Neural cell (in vitro differentiated cells): Measurements from ENCODE around the gene VIP. TPM values are rescaled to one million over a fixed set of nuclear protein-coding genes. Genes with fewer than 3 reads are reported as not detected.

Experiments
- H2AFZ ChIP-seq: fragments of 200-600, 300-800 bp; sonication (generic), shearing (Covaris generic); 2 replicates; pipeline ENCODE4 v1.6.0; 2014; ENCODE audit warnings: low read depth, mild to moderate bottlenecking, antibody characterized with exemption, low read length, moderate library complexity
- H3F3A ChIP-seq: fragments of 200-600 bp; shearing (Covaris generic); 2 replicates; pipeline ENCODE4 v1.6.1; 2016; ENCODE audit warnings: mild to moderate bottlenecking, moderate library complexity, mixed read lengths, antibody characterized with exemption, low read length; ENCODE audit not compliant: insufficient read depth, poor library complexity, severe bottlenecking
- H3K27ac ChIP-seq: fragments of 200-600, 300-800 bp; sonication (generic), shearing (Covaris generic); 2 replicates; pipeline ENCODE4 v1.5.1; 2014; ENCODE audit warnings: mild to moderate bottlenecking, low read length, moderate library complexity
- H3K27me3 ChIP-seq: fragments of 300-800, 200-600 bp; sonication (generic), shearing (Covaris generic); 2 replicates; pipeline ENCODE4 v1.6.0; 2014; ENCODE audit warnings: mild to moderate bottlenecking, low read depth, low read length, moderate library complexity; ENCODE audit not compliant: insufficient read depth
- H3K36me3 ChIP-seq: fragments of 300-800, 200-600 bp; sonication (generic), shearing (Covaris generic); 2 replicates; pipeline ENCODE4 v1.5.1; 2014; ENCODE audit warnings: mild to moderate bottlenecking, antibody characterized with exemption, low read length, moderate library complexity; ENCODE audit not compliant: insufficient read depth
- H3K4me2 ChIP-seq: fragments of 300-800, 200-600 bp; sonication (generic), shearing (Covaris generic); 2 replicates; pipeline ENCODE4 v1.6.0; 2014; ENCODE audit warnings: mild to moderate bottlenecking, low read length
- H3K4me3 ChIP-seq: fragments of 300-800, 200-600 bp; sonication (generic), shearing (Covaris generic); 2 replicates; pipeline ENCODE4 v1.5.1; 2014; ENCODE audit warnings: mild to moderate bottlenecking, low read length, moderate library complexity
- H3K79me2 ChIP-seq: fragments of 200-600 bp; shearing (Covaris generic); replicated peaks from 2 replicates; pipeline ENCODE4 v1.6.0; 2014; ENCODE audit warnings: mild to moderate bottlenecking, low read length, moderate library complexity; ENCODE audit not compliant: insufficient read depth
- H3K9ac ChIP-seq: fragments of 300-800, 200-600 bp; sonication (generic), shearing (Covaris generic); 2 replicates; pipeline ENCODE4 v1.6.1; 2016; ENCODE audit warnings: mild to moderate bottlenecking, low read length, mixed read lengths
- H3K9me2 ChIP-seq: fragments of 200-600 bp; shearing (Covaris generic); 2 replicates; pipeline ENCODE4 v1.6.1; 2016; ENCODE audit warnings: mild to moderate bottlenecking, low read length, mixed read lengths; ENCODE audit not compliant: insufficient read depth
- H3K9me3 ChIP-seq: fragments of 200-600, 300-800 bp; sonication (generic), shearing (Covaris generic); 2 replicates; pipeline ENCODE4 v1.6.1; 2016; ENCODE audit warnings: mild to moderate bottlenecking, mixed run types, low read length, moderate library complexity, mixed read lengths
- H4K20me1 ChIP-seq: fragments of 200-600 bp; shearing (Covaris generic); 2 replicates; pipeline ENCODE4 v1.6.1; 2016; ENCODE audit warnings: mild to moderate bottlenecking, mixed run types; ENCODE audit not compliant: insufficient read depth
- EP300 ChIP-seq: fragments of 450-650 bp; conservative IDR thresholded peaks from 2 replicates; pipeline ENCODE4 v1.6.1; 2014; ENCODE audit warnings: antibody characterized with exemption, mild to moderate bottlenecking, moderate library complexity; ENCODE audit not compliant: poor library complexity, severe bottlenecking
- EZH2 ChIP-seq: fragments of 200-600, 300-800 bp; shearing (Covaris generic), sonication (generic); IDR thresholded peaks from 2 replicates; pipeline ENCODE4 v1.6.1; 2014; ENCODE audit warnings: antibody characterized with exemption, low read length, borderline replicate concordance, mild to moderate bottlenecking; ENCODE audit not compliant: insufficient read depth, poor library complexity, severe bottlenecking
- MXI1 ChIP-seq: fragments of 450-650 bp; conservative IDR thresholded peaks from 2 replicates; pipeline ENCODE4 v1.6.1; 2014; ENCODE audit warnings: antibody characterized with exemption, mild to moderate bottlenecking; ENCODE audit not compliant: poor library complexity, severe bottlenecking
- POLR2AphosphoS5 ChIP-seq: IDR thresholded peaks from 2 replicates; pipeline ENCODE4 v1.6.1; 2012
- RAD21 ChIP-seq: fragments of 450-650 bp; conservative IDR thresholded peaks from 2 replicates; pipeline ENCODE4 v1.6.1; 2014; ENCODE audit warnings: antibody characterized with exemption, mild to moderate bottlenecking, moderate library complexity
- SMC3 ChIP-seq: fragments of 450-650 bp; conservative IDR thresholded peaks from 2 replicates; pipeline ENCODE4 v1.6.1; 2014; ENCODE audit warnings: antibody characterized with exemption, mild to moderate bottlenecking, moderate library complexity; ENCODE audit not compliant: poor library complexity
- TAF1 ChIP-seq: IDR thresholded peaks from 2 replicates; pipeline ENCODE4 v1.6.1; 2012; ENCODE audit warnings: low read depth
- polyA plus RNA-seq: library from polyadenylated mRNA; depleted of rRNA; stranded (reverse); fragments of >200 nt; gene quantifications from 2 replicates; pipeline ENCODE4 v1.2.3, GENCODE V29; 2014
- TF ChIP-seq, protein P1 (sequence below): IDR thresholded peaks from 2 replicates; pipeline ENCODE4 v1.6.1; 2012; ENCODE audit warnings: borderline replicate concordance
- TF ChIP-seq, protein P2 (sequence below): fragments of 450-650 bp; IDR thresholded peaks from 2 replicates; pipeline ENCODE4 v1.5.1; 2014; ENCODE audit warnings: antibody characterized with exemption, mild to moderate bottlenecking, moderate library complexity; ENCODE audit not compliant: poor library complexity, severe bottlenecking

The VIP gene
- polyA plus RNA-seq, 1 donor from 2014 or later: 0.63 TPM

DNA sequence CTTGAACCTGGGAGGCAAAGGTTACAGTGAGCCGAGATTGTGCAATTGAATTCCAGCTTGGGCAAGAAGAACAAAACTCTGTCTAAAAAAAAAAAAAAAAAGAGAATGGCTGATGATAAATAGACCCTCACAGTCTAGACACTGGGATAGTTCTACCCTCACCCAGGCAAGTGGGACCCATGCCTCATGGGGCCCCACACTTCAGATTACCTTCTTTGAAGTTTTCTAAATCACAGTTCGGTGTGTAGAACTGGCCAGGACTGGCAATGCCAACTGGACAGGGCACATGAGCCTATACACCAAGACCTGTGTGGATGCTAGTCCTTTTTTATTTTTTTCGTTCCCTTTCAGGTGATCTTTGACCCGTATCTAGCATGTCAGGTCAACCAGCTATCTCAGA lies 24.3 kb upstream of the VIP start:
- Histone ChIP-seq H3K27ac (no peak overlapping the region), H3K4me2 (no peak overlapping the region), H3K9me3 (no peaks in the 10 kb centered on the region), H3K79me2 (no peaks in the 10 kb centered on the region), H2AFZ (no peak overlapping the region), H3F3A (no peaks in the 10 kb centered on the region), H3K9me2 (no peaks in the 10 kb centered on the region), H3K4me3 (no peak overlapping the region), H4K20me1 (no peaks in the 10 kb centered on the region), H3K36me3 (no peaks in the 10 kb centered on the region), H3K9ac (no peak overlapping the region), H3K27me3 (no peaks in the 10 kb centered on the region)
- TF ChIP-seq SMC3 (no peak), TAF1 (no peak), EZH2 (no peak), POLR2AphosphoS5 (no peak), EP300 (no peak), MXI1 (no peak), RAD21 (no peak)
- TF ChIP-seq, protein P1, sequence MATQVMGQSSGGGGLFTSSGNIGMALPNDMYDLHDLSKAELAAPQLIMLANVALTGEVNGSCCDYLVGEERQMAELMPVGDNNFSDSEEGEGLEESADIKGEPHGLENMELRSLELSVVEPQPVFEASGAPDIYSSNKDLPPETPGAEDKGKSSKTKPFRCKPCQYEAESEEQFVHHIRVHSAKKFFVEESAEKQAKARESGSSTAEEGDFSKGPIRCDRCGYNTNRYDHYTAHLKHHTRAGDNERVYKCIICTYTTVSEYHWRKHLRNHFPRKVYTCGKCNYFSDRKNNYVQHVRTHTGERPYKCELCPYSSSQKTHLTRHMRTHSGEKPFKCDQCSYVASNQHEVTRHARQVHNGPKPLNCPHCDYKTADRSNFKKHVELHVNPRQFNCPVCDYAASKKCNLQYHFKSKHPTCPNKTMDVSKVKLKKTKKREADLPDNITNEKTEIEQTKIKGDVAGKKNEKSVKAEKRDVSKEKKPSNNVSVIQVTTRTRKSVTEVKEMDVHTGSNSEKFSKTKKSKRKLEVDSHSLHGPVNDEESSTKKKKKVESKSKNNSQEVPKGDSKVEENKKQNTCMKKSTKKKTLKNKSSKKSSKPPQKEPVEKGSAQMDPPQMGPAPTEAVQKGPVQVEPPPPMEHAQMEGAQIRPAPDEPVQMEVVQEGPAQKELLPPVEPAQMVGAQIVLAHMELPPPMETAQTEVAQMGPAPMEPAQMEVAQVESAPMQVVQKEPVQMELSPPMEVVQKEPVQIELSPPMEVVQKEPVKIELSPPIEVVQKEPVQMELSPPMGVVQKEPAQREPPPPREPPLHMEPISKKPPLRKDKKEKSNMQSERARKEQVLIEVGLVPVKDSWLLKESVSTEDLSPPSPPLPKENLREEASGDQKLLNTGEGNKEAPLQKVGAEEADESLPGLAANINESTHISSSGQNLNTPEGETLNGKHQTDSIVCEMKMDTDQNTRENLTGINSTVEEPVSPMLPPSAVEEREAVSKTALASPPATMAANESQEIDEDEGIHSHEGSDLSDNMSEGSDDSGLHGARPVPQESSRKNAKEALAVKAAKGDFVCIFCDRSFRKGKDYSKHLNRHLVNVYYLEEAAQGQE: no peak
- TF ChIP-seq, protein P2, sequence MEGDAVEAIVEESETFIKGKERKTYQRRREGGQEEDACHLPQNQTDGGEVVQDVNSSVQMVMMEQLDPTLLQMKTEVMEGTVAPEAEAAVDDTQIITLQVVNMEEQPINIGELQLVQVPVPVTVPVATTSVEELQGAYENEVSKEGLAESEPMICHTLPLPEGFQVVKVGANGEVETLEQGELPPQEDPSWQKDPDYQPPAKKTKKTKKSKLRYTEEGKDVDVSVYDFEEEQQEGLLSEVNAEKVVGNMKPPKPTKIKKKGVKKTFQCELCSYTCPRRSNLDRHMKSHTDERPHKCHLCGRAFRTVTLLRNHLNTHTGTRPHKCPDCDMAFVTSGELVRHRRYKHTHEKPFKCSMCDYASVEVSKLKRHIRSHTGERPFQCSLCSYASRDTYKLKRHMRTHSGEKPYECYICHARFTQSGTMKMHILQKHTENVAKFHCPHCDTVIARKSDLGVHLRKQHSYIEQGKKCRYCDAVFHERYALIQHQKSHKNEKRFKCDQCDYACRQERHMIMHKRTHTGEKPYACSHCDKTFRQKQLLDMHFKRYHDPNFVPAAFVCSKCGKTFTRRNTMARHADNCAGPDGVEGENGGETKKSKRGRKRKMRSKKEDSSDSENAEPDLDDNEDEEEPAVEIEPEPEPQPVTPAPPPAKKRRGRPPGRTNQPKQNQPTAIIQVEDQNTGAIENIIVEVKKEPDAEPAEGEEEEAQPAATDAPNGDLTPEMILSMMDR: no peak

GRCh38 chr6:152727507-152727906 lies 23.1 kb upstream of the VIP start:
- Histone ChIP-seq H4K20me1 (no peaks in the 10 kb centered on the region), H3K9me3 (no peaks in the 10 kb centered on the region), H3K9ac (no peak overlapping the region), H3K27me3 (no peaks in the 10 kb centered on the region), H3K79me2 (no peaks in the 10 kb centered on the region), H3K36me3 (no peaks in the 10 kb centered on the region), H3K4me2 (no peak overlapping the region), H3K4me3 (no peak overlapping the region), H3F3A (no peaks in the 10 kb centered on the region), H3K9me2 (no peaks in the 10 kb centered on the region), H3K27ac (no peak overlapping the region), H2AFZ (no peak overlapping the region)
- TF ChIP-seq MXI1 (no peak), POLR2AphosphoS5 (no peak), EP300 (no peak), RAD21 (no peak), TAF1 (no peak), EZH2 (no peak), SMC3 (no peak)
- TF ChIP-seq, protein P1: no peak
- TF ChIP-seq, protein P2: no peak
